ENCODE data around the gene MAST4.

MAST4 gene

GRCh38 chr5:66989286-66989685, 393.1 kb downstream of the MAST4 start:
- no peaks in the 10 kb centered on the region for H3K36me3 Mint-ChIP-seq (ENCODE audit: insufficient read depth)
- no peak for DNase-seq
- no peaks in the 10 kb centered on the region for H3K9me3 Mint-ChIP-seq
- no peak for ATAC-seq (replicated peaks)
- peaks cover 7 to 11% of the 10 kb centered on the region in 2 donors for H3K27me3 Mint-ChIP-seq
- peaks cover 0 to 3% of the 10 kb centered on the region in 2 donors for H3K4me1 Mint-ChIP-seq (ENCODE audit: low read depth in 2 of 2)
- no peak overlapping the region for H3K27ac Mint-ChIP-seq
- no peak overlapping the region for H3K4me3 Mint-ChIP-seq

DNA sequence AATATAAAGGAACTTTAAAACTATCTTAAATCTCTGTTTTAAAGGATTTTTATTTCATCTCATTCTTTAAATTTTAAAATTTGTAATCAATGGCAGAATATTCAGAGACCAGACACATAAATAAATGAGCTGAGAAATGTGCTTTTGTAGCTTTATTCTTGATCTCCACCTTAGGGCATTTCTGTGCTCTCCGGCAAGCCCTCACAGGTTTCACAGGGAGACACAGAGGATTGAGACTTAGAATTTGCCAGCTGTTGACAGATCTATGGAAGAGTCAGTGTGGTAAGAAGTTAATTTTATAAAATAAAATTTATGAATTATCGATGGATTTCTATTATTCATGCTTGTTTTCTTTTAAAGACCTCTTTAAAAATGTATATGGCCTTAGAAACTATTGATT, 393.6 kb downstream of the MAST4 start:
- ATAC-seq (replicated peaks): no peak
- peaks cover 0 to 3% of the 10 kb centered on the region in 2 donors for H3K4me1 Mint-ChIP-seq (ENCODE audit: low read depth in 2 of 2)

DNA sequence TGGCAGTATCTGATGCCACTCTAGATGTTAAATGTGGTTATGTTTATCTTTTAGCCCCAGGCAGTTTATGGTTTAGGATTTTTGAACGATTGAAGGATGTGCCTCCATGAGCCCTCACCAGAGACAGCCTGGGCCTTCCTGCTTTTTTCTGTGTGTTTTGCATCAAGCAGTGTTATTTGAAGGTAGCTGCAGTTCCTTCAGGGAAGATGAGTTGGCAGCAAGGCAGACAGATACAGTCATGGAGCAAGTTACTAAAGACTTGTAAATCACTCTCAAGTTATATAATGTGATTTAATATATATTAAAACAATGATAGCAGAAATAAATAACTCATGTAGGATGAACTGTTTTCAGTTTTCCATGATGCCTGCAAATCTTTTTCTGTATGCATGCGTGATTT, 395.6 kb downstream of the MAST4 start:
- Mint-ChIP-seq H3K4me3 (no peak overlapping the region), H3K4me1 (ENCODE audit: low read depth in 2 of 2) (peaks cover 0 to 3% of the 10 kb centered on the region in 2 donors), H3K9me3 (no peaks in the 10 kb centered on the region), H3K27ac (no peak overlapping the region), H3K27me3 (no peaks in the 10 kb centered on the region), H3K36me3 (ENCODE audit: insufficient read depth) (no peaks in the 10 kb centered on the region)
- DNase-seq: no peak
- ATAC-seq (replicated peaks): no peak

More for the DNA sequence above, 393.6 kb downstream of the MAST4 start:
- no peak overlapping the region for H3K4me3 Mint-ChIP-seq
- H3K27me3 Mint-ChIP-seq: peaks cover 2 to 6% of the 10 kb centered on the region in 2 donors
- no peak overlapping the region for H3K27ac Mint-ChIP-seq
- no peak for DNase-seq
- no peaks in the 10 kb centered on the region for H3K9me3 Mint-ChIP-seq
- H3K36me3 Mint-ChIP-seq (ENCODE audit: insufficient read depth): no peaks in the 10 kb centered on the region

DNA sequence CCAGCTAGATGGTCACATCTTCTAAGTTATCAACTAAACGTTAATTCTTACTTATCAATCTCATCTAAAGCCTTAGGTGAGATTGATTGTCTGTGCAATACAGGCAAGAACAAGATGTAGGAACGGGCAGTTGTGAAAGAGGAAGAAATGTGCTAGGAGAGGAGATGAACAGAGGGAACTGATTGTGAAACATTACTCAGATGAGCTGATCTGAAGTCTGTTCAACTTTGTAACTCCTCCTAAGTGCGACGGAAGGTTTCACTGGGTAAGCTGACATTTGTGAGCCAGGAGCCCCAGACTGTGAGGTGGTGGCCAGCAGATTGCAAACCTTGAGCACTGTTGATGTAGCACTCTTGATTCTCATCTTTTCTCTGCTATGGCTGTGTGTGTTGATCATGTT, 396.4 kb downstream of the MAST4 start:
- ATAC-seq (replicated peaks) (no peak), DNase-seq (no peak)
- H3K4me1 Mint-ChIP-seq (ENCODE audit: low read depth in 2 of 2): peaks cover 0 to 3% of the 10 kb centered on the region in 2 donors
- no peak overlapping the region for H3K4me3 Mint-ChIP-seq
- no peaks in the 10 kb centered on the region for H3K27me3 Mint-ChIP-seq
- H3K36me3 Mint-ChIP-seq (ENCODE audit: insufficient read depth): no peaks in the 10 kb centered on the region
- no peaks in the 10 kb centered on the region for H3K9me3 Mint-ChIP-seq
- H3K27ac Mint-ChIP-seq: no peak overlapping the region

DNA sequence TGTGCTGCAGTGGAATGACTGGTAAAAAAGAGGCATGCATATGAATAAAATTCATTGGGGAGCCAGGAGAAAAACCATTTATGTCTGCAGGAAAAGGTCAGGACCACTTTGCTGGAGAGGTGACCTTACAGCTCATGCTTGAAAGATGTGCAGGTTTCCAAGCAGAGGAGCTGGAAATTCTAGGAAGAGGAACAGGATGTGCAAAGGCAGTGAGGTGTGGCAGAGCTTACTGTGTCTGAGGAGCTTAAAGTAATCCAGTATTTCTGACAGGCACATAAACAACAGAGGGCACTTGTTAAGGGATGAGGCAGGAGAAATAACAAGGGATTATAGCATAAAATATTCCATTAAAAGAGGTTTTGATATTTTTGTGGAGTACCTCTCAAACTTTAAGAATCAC, 397.3 kb downstream of the MAST4 start:
- H3K27ac Mint-ChIP-seq: no peak overlapping the region
- H3K36me3 Mint-ChIP-seq (ENCODE audit: insufficient read depth): no peaks in the 10 kb centered on the region
- no peak for ATAC-seq (replicated peaks)
- H3K27me3 Mint-ChIP-seq: no peaks in the 10 kb centered on the region
- H3K4me1 Mint-ChIP-seq (ENCODE audit: low read depth in 2 of 2): no peaks in the 10 kb centered on the region
- no peak for DNase-seq
- H3K4me3 Mint-ChIP-seq: no peak overlapping the region
- no peaks in the 10 kb centered on the region for H3K9me3 Mint-ChIP-seq

DNA sequence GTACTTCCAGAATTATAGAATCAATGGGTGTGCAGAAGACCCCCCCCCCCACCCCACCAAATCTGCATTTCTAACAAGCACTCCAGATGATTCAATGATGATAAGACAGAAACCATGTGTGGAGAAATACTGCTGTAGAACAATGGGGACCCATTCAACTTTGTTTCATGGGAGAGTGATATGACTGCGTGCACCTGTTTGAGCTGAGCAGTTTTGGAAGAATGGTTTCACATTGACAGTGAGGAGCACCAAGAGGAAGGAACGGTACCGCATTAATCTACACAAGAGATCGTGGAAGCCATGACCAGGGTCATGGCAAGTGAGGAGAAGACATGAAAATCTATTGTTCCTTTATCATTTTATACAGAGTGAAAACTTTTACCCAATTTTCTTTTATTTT, 397.7 kb downstream of the MAST4 start:
- H3K4me1 Mint-ChIP-seq (ENCODE audit: low read depth in 2 of 2): no peaks in the 10 kb centered on the region
- no peak overlapping the region for H3K27ac Mint-ChIP-seq
- DNase-seq: no peak
- H3K36me3 Mint-ChIP-seq (ENCODE audit: insufficient read depth): no peaks in the 10 kb centered on the region
- H3K27me3 Mint-ChIP-seq: no peaks in the 10 kb centered on the region
- no peak overlapping the region for H3K4me3 Mint-ChIP-seq
- ATAC-seq (replicated peaks): no peak
- H3K9me3 Mint-ChIP-seq: no peaks in the 10 kb centered on the region

- Mint-ChIP-seq H3K27me3 (peaks cover 0 to 6% of the 10 kb centered on the region in 2 donors), H3K4me3 (no peak overlapping the region), H3K27ac (no peak overlapping the region), H3K36me3 (ENCODE audit: insufficient read depth) (no peaks in the 10 kb centered on the region), H3K4me1 (ENCODE audit: low read depth in 2 of 2) (no peaks in the 10 kb centered on the region), H3K9me3 (no peaks in the 10 kb centered on the region)
- no peak for DNase-seq
- no peak for ATAC-seq (replicated peaks)
Observed at GRCh38 chr5:66994790-66995189, 398.6 kb downstream of the MAST4 start.

GRCh38 chr5:67000794-67001475, 404.7 kb downstream of the MAST4 start:
- H3K36me3 Mint-ChIP-seq (ENCODE audit: insufficient read depth): peaks cover 15% of the 10 kb centered on the region
- no peak overlapping the region for H3K4me3 Mint-ChIP-seq
- H3K9me3 Mint-ChIP-seq: no peaks in the 10 kb centered on the region
- DNase-seq (no peak), ATAC-seq (replicated peaks) (no peak)
- H3K27me3 Mint-ChIP-seq: peaks cover 0 to 6% of the 10 kb centered on the region in 2 donors
- peaks cover 15 to 23% of the 10 kb centered on the region in 2 donors for H3K4me1 Mint-ChIP-seq (ENCODE audit: low read depth in 2 of 2)
- H3K27ac Mint-ChIP-seq: no peak overlapping the region

GRCh38 chr5:67002832-67003684, 406.9 kb downstream of the MAST4 start:
- Mint-ChIP-seq H3K36me3 (ENCODE audit: insufficient read depth) (peaks cover 15% of the 10 kb centered on the region), H3K27ac (peak overlapping the region; percentile 87 to 98), H3K4me1 (ENCODE audit: low read depth in 2 of 2) (peaks cover 23% of the 10 kb centered on the region in 2 donors), H3K4me3 (peak overlapping the region; percentile 89 to 94), H3K27me3 (peaks cover 0 to 6% of the 10 kb centered on the region in 2 donors), H3K9me3 (no peaks in the 10 kb centered on the region)
- ATAC-seq (replicated peaks): no peak
- DNase-seq: no peak

GRCh38 chr5:67003685-67003934, 407.4 kb downstream of the MAST4 start:
- Mint-ChIP-seq H3K9me3 (no peaks in the 10 kb centered on the region), H3K4me3 (peak overlapping the region; percentile 89 to 94), H3K27ac (peak overlapping the region; percentile 87 to 98), H3K36me3 (ENCODE audit: insufficient read depth) (peaks cover 15% of the 10 kb centered on the region), H3K4me1 (ENCODE audit: low read depth in 2 of 2) (peaks cover 23% of the 10 kb centered on the region in 2 donors), H3K27me3 (peaks cover 0 to 6% of the 10 kb centered on the region in 2 donors)
- ATAC-seq (replicated peaks) (no peak), DNase-seq (no peak)

GRCh38 chr5:67003935-67004729, 407.9 kb downstream of the MAST4 start:
- H3K36me3 Mint-ChIP-seq (ENCODE audit: insufficient read depth): peaks cover 15% of the 10 kb centered on the region
- peak overlapping the region; percentile 87 to 98 for H3K27ac Mint-ChIP-seq
- peaks cover 23 to 26% of the 10 kb centered on the region in 2 donors for H3K4me1 Mint-ChIP-seq (ENCODE audit: low read depth in 2 of 2)
- peaks cover 0 to 5% of the 10 kb centered on the region in 2 donors for H3K27me3 Mint-ChIP-seq
- ATAC-seq (replicated peaks): peak; percentile 83
- no peaks in the 10 kb centered on the region for H3K9me3 Mint-ChIP-seq
- peak; percentile 82 to 83 (median 82) for DNase-seq
- peak overlapping the region; percentile 89 to 94 for H3K4me3 Mint-ChIP-seq

DNA sequence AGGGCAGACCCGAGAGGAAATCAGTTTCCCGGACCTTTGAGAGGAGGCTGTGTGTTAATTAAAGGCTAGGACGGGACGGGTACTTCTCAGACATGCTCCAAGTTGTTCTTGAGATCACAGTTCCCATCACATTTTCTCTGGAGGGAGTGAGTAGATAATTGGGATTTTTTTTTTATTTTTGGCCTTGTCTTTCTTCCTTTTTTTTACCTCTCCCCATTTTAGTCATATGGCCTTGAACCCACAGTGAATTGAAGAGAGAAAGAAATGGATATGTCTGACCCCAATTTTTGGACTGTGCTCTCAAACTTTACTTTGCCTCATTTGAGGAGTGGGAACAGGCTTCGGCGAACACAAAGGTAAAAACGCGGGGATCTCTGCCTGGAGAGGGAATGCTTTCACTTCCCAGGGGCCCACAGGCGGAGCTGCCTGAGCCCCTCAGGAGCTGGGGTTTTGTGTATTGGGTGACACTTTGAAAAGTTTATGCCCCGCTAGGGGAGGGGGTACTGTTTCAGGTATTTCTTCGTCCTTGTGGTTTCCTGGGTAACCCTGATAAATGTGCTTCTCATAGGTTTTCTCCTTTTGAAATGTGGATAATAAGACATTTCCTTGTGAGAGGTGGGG, 408.6 kb downstream of the MAST4 start:
- Mint-ChIP-seq H3K4me1 (ENCODE audit: low read depth in 2 of 2) (peaks cover 23 to 27% of the 10 kb centered on the region in 2 donors), H3K27ac (peak overlapping the region; percentile 87 to 98), H3K27me3 (no peaks in the 10 kb centered on the region), H3K9me3 (no peaks in the 10 kb centered on the region), H3K4me3 (peak overlapping the region; percentile 89 to 94), H3K36me3 (ENCODE audit: insufficient read depth) (peaks cover 15% of the 10 kb centered on the region)
- ATAC-seq (replicated peaks) (no peak), DNase-seq (no peak)
